HG03175 (cell line): Measurements from ENCODE around the gene SLC16A11.
"Not testable (repeated sequence)": the region's sequence is repeated elsewhere in the genome, so short reads cannot be mapped to it uniquely, and the experiment has no call there.

Experiments
- ATAC-seq: cut with Tn5 transposase; IDR thresholded peaks from one replicate; pipeline ENCODE4 v1.9.1; 2021; ENCODE audit warnings: mild to moderate bottlenecking, moderate library complexity; ENCODE audit not compliant: unreplicated experiment

The SLC16A11 gene

GRCh38 chr17:7060165-7060891, 16.4 kb upstream of the SLC16A11 start:
- no peak for ATAC-seq

- ATAC-seq, result no peak
Measured at GRCh38 chr17:7058831-7059447, 15.0 kb upstream of the SLC16A11 start.

- no peak for ATAC-seq
Measured at GRCh38 chr17:7056386-7056785, 12.5 kb upstream of the SLC16A11 start.

- ATAC-seq, result not testable (repeated sequence)
Measured at GRCh38 chr17:7050583-7050982, 6.7 kb upstream of the SLC16A11 start.

- no peak for ATAC-seq
Measured at GRCh38 chr17:7048968-7049367, 5.1 kb upstream of the SLC16A11 start.

- no peak for ATAC-seq
Measured at GRCh38 chr17:7047566-7047965, 3.7 kb upstream of the SLC16A11 start.

- not testable (repeated sequence) for ATAC-seq
Measured at GRCh38 chr17:7046725-7047397, 3.0 kb upstream of the SLC16A11 start.

- no peak for ATAC-seq
Measured at GRCh38 chr17:7046127-7046724, 2.3 kb upstream of the SLC16A11 start.

- no peak for ATAC-seq
Measured at GRCh38 chr17:7045492-7046126, 1.7 kb upstream of the SLC16A11 start.

- no peak for ATAC-seq
Measured at GRCh38 chr17:7043182-7043496, 753 bp downstream of the SLC16A11 start.

GRCh38 chr17:7042501-7043181, 1.3 kb downstream of the SLC16A11 start:
- no peak for ATAC-seq

- ATAC-seq, result no peak
Measured at GRCh38 chr17:7041607-7042500, 2.0 kb downstream of the SLC16A11 start.

GRCh38 chr17:7039832-7040231, 4.1 kb downstream of the SLC16A11 start:
- no peak for ATAC-seq

- ATAC-seq, result no peak
Measured at GRCh38 chr17:7038025-7038862, 5.6 kb downstream of the SLC16A11 start.

GRCh38 chr17:7035591-7036368, 8.1 kb downstream of the SLC16A11 start, which contains the start of gene SLC16A13:
Gene SLC16A13, plus strand, starts transcription at chr17:7036015. Its CDS starts 368 bp downstream, at chr17:7036383.
- ATAC-seq, result peak; percentile 86

GRCh38 chr17:7034955-7035590, 8.8 kb downstream of the SLC16A11 start:
- peak; percentile 30 for ATAC-seq

- ATAC-seq, result no peak
Measured at GRCh38 chr17:7029659-7030058, 14.2 kb downstream of the SLC16A11 start.
